ENCODE results near the gene JAK3. TPM values are rescaled to one million over a fixed set of nuclear protein-coding genes. Genes with fewer than 3 reads are reported as not detected.

Gene JAK3
- total and polyA plus RNA-seq, 7 donors, result 0.46 to 22.0 (median 1.4) TPM

- Histone ChIP-seq H3K27ac (no peak overlapping the region), H3K27me3 (no peaks in the 10 kb centered on the region), H3K4me1 (peaks cover 0 to 7% (median 4%) of the 10 kb centered on the region in 4 donors), H3K9me3 (no peaks in the 10 kb centered on the region), H3K4me3 (no peak overlapping the region), H3K36me3 (no peaks in the 10 kb centered on the region)
- WGBS, 2 donors, result 11 to 20% methylated on average over 29 of the region's 29 CpGs
- intact Hi-C loops (cut with DNase I), result loop anchor here (10.0 kb wide), 2 partner anchors 111 to 151 kb away; no protein-coding TSS in a partner anchor
- peak; percentile 90 for DNase-seq
- no peak for TF ChIP-seq POLR2AphosphoS5 (IDR thresholded peaks at IDR 0.05)
- TF ChIP-seq, protein P1, sequence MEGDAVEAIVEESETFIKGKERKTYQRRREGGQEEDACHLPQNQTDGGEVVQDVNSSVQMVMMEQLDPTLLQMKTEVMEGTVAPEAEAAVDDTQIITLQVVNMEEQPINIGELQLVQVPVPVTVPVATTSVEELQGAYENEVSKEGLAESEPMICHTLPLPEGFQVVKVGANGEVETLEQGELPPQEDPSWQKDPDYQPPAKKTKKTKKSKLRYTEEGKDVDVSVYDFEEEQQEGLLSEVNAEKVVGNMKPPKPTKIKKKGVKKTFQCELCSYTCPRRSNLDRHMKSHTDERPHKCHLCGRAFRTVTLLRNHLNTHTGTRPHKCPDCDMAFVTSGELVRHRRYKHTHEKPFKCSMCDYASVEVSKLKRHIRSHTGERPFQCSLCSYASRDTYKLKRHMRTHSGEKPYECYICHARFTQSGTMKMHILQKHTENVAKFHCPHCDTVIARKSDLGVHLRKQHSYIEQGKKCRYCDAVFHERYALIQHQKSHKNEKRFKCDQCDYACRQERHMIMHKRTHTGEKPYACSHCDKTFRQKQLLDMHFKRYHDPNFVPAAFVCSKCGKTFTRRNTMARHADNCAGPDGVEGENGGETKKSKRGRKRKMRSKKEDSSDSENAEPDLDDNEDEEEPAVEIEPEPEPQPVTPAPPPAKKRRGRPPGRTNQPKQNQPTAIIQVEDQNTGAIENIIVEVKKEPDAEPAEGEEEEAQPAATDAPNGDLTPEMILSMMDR (IDR thresholded peaks at IDR 0.05), result peak; percentile 77 to 96 (median 86)
- no peak for TF ChIP-seq POLR2A (IDR thresholded peaks at IDR 0.05)
Observed at GRCh38 chr19:17855280-17856152, 7.7 kb upstream of the JAK3 start.

DNA sequence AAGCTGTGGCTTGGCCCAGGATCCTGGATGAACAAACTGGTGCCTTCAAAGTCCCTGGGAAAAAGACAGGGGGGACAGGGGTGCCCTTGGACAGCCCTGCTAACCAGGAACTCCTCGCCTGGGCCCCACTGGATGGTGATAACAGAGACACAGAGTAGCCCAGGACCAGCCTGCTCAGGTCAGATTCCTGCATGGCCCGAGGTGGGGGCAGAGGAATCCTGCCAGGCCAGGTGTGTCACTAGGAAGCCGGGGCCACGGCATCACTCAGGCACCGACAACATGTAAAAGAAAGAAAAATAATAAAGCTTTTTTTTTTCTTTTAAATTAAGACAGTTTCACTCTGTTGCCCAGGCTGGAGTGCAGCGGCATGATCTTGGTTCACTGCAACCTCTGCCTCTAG is 6.3 kb upstream of the JAK3 start:
- intact Hi-C loops (cut with DNase I), result loop anchor here (10.0 kb wide), 2 partner anchors 109 to 149 kb away; no protein-coding TSS in a partner anchor
- Histone ChIP-seq H3K4me1 (peaks cover 0 to 2% (median under 1%) of the 10 kb centered on the region in 4 donors), H3K4me3 (no peak overlapping the region), H3K9me3 (no peaks in the 10 kb centered on the region), H3K27me3 (no peaks in the 10 kb centered on the region), H3K27ac (no peak overlapping the region), H3K36me3 (no peaks in the 10 kb centered on the region)
- 84 to 91% methylated on average over 6 of the region's 6 CpGs for WGBS, 2 donors
- DNase-seq, result no peak
- TF ChIP-seq POLR2AphosphoS5 (IDR thresholded peaks at IDR 0.05) (no peak), POLR2A (IDR thresholded peaks at IDR 0.05) (no peak), EP300 (IDR thresholded peaks at IDR 0.05) (no peak)
- TF ChIP-seq, protein P1 (IDR thresholded peaks at IDR 0.05), result no peak

- TF ChIP-seq, protein P1 (IDR thresholded peaks at IDR 0.05), result no peak
- no peak for TF ChIP-seq POLR2A (IDR thresholded peaks at IDR 0.05)
- TF ChIP-seq POLR2AphosphoS5 (IDR thresholded peaks at IDR 0.05), result no peak
- Histone ChIP-seq H3K4me3 (no peak overlapping the region), H3K27me3 (peaks cover 0 to 34% (median 28%) of the 10 kb centered on the region in 3 donors), H3K27ac (peak overlapping the region in 1 of 4 donors; percentile 67), H3K9me3 (no peaks in the 10 kb centered on the region), H3K36me3 (no peaks in the 10 kb centered on the region), H3K4me1 (no peaks in the 10 kb centered on the region)
- DNase-seq, result no peak
- 69 to 84% methylated on average over 14 of the region's 14 CpGs for WGBS, 2 donors
- intact Hi-C loops (cut with DNase I), result no loop called here
Observed at GRCh38 chr19:17848595-17849292, 962 bp upstream of the JAK3 start.

DNA sequence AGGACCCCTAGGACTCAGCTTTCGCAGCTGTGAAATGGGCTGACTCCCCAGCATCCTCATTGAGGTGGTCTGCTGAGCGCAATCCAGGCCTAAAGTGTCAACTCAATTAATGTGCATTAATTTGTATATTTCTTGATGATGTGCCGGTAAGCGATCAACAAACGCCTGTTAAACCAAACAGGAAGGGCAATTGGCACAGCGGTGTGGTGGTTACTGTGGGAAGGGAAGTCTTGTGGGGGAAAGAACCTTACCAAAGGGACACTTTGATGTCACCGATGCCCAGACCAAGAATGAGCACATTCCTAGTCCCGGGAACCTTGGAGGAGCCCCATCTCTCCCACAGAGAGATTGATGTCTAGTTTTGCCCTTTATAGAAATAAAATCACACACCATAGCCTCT is 1.6 kb downstream of the JAK3 start:
- TF ChIP-seq, protein P1 (IDR thresholded peaks at IDR 0.05), result no peak
- no peak for TF ChIP-seq EP300 (IDR thresholded peaks at IDR 0.05)
- no peak for DNase-seq
- peaks cover 2 to 60% (median 52%) of the 10 kb centered on the region in 3 donors for H3K27me3 ChIP-seq

More for the DNA sequence above, 1.6 kb downstream of the JAK3 start:
- 56 to 73% methylated on average over 8 of the region's 8 CpGs for WGBS, 2 donors
- no peak overlapping the region for H3K27ac ChIP-seq
- intact Hi-C loops (cut with DNase I), result no loop called here
- peaks cover 0 to 18% (median 11%) of the 10 kb centered on the region in 4 donors for H3K4me1 ChIP-seq
- H3K9me3 ChIP-seq, result no peaks in the 10 kb centered on the region
- no peak overlapping the region for H3K4me3 ChIP-seq
- no peaks in the 10 kb centered on the region for H3K36me3 ChIP-seq
